ENCODE results near the gene RET.

- no peak for TF ChIP-seq POLR2A (IDR thresholded peaks at IDR 0.05; ENCODE audit: control extremely low read depth in 1 of 2, low read depth in 2 of 2, low read length in 2 of 2)
- no peak for TF ChIP-seq RAD21 (IDR thresholded peaks at IDR 0.05 in 1 of 2, conservative IDR thresholded peaks at IDR 0.05 in 1 of 2; ENCODE audit: low read depth in 2 of 2, low read length in 2 of 2)
- TF ChIP-seq CTCF (IDR thresholded peaks at IDR 0.05; ENCODE audit: control extremely low read depth in 1 of 3, insufficient read depth in 1 of 3, low read depth in 1 of 3, low read length in 3 of 3), result no peak
These were observed 48.5 kb downstream of the RET start for GRCh38 chr10:43125274-43125845.

All from H1 (cell line).